GM12865 (cell line): ENCODE results near the gene ZNF587B.
"Not testable (repeated sequence)": the region's sequence is repeated elsewhere in the genome, so short reads cannot be mapped to it uniquely, and the experiment has no call there.

Experiments used
- DNase-seq: peaks from one replicate; pipeline ENCODE4 v3.0.0; 2010; ENCODE audit warnings: low read depth
- H3K4me3 ChIP-seq: 2 replicates; pipeline ENCODE4 v1.5.1; 2011; ENCODE audit warnings: mild to moderate bottlenecking, low read depth, low read length, control low read depth
- TF ChIP-seq, protein P1 (sequence below): IDR thresholded peaks from 2 replicates; pipeline ENCODE4 v1.5.1; 2011; ENCODE audit warnings: low read length, control low read depth, low read depth, inconsistent platforms; ENCODE audit not compliant: insufficient read depth; ENCODE audit errors: missing control alignments

The ZNF587B gene

DNA sequence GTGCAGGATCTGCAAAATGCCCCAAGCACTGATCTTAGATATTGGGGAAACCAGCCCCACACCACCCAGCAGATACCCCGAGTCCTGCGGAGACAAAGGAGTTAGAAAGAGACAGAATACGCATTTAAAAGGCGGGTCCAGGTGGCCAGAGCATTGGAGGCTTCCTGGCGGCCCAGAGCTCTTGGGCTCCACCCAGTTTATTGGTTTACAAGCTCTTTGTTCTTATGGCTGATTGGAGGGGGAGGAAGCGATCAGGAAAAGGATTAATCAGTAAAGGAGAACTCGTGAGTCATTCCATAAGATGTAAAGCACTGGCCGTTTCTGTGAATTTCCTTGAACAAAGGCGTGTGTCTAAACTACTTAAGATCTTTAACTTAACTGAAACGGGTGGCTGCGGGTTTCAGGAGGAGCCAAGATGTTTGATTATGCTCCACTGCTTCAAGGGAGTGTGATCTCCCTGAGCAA lies 20.5 kb downstream of the ZNF587B start:
- peak; percentile 65 for DNase-seq
- H3K4me3 ChIP-seq, result peak overlapping the region; percentile 90
- TF ChIP-seq, protein P1, sequence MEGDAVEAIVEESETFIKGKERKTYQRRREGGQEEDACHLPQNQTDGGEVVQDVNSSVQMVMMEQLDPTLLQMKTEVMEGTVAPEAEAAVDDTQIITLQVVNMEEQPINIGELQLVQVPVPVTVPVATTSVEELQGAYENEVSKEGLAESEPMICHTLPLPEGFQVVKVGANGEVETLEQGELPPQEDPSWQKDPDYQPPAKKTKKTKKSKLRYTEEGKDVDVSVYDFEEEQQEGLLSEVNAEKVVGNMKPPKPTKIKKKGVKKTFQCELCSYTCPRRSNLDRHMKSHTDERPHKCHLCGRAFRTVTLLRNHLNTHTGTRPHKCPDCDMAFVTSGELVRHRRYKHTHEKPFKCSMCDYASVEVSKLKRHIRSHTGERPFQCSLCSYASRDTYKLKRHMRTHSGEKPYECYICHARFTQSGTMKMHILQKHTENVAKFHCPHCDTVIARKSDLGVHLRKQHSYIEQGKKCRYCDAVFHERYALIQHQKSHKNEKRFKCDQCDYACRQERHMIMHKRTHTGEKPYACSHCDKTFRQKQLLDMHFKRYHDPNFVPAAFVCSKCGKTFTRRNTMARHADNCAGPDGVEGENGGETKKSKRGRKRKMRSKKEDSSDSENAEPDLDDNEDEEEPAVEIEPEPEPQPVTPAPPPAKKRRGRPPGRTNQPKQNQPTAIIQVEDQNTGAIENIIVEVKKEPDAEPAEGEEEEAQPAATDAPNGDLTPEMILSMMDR, result no peak

DNA sequence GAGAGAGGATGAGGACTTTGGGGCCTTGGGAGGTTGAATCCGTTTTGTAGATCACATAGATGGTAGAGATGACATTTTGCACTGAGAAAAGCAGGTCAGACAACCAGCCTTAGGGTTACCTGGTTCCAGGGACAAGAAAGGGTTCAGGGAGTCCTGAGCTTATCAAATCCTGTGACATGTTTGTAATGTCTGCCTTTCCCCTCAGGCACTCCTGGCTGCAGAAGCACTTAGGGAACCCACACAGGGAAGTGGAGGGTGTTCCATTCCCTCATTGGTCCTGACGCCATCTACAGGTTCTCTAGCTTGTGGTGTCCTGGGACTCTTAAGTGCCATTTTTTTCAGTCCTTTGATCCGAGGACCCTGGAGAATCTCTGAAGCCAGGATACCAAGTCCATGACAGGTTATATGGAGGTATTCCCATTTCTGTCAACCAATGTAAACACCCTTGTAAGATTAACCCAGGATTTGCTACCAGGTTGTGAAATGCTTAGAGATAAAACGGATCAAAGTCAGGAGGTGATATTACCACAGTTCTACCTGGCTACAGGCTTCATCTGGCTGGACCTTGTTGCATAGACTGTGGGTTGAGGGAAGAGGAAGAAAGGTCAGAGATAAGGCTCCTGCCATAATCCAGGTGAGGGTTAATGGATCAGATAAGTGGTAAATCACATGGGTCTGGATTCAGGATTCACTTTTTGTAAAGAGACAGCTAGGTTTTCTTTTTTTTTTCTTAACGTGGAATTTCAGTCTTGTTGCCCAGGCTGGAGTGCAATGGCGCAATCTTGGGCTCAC lies 21.9 kb downstream of the ZNF587B start:
- H3K4me3 ChIP-seq, DNase-seq: not testable (repeated sequence)

- not testable (repeated sequence) for DNase-seq, H3K4me3 ChIP-seq
Measured at GRCh38 chr19:57854117-57854516, 24.0 kb downstream of the ZNF587B start.

GRCh38 chr19:57862351-57862750 lies 32.3 kb downstream of the ZNF587B start:
- not testable (repeated sequence) for H3K4me3 ChIP-seq, DNase-seq

DNA sequence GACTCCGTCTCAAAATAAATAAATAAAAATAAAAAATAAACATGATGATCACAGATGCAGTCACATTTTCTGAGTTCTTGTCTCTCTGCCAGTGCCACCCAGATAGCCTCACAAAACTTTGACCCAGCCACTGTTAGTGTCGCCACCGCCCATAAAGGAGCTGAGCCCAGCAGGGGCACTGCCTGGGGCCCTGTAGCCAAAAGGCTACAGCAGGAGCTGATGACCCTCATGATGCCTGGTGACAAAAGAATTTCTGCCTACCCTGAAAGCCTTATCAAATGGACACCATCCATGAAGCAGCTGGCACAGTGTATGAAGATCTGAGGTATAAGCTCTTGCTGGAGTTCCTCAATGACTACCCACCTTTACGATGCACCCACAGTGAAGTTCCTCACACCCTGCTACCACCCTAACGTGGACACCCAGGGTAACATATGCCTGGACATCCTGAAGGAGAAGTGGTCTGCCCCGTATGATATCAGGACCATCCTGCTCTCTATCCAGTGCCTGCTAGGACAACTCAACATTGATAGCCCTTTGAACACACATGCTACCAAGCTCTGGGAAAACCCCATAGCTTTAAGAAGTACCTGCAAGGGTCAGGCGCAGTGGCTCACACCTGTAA lies 37.9 kb downstream of the ZNF587B start:
- no peak for DNase-seq
- TF ChIP-seq, protein P1, result no peak
- no peak overlapping the region for H3K4me3 ChIP-seq

DNA sequence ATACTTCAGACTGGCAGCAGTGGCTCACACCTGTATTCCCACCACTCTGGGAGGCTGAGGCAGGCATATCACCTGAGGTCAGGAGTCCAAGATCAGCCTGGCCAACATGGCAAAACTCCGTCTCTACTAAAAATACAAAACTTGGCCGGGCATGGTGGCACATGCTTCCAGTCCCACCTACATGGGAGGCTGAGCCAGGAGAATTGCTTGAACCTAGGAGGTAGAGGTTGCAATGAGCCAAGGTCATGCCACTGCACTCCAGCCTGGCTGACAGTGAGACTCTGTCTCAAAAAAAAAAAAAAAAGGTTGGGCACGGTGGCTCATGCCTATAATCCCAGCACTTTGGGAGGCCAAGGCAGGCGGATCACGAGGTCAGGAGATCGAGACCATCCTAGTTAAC lies 39.6 kb downstream of the ZNF587B start:
- DNase-seq, H3K4me3 ChIP-seq: not testable (repeated sequence)

DNA sequence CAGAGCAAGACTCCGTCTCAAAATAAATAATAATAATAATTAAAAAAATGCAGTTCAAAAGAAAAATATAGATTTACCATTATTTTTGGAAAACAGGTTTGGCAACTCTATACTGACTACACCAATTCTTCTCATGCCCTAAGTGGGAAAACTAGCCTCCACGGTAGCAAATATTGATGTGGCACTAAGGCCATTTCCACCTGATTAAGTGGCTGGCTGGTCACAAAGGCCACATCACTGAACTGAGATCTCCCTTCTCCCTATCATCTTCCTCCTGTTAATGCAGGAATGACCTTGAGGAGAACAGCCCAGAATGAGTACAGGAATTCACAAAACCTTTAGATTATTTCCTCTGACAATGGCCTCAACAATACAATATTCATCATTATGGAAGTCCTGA lies 40.1 kb downstream of the ZNF587B start:
- no peak for DNase-seq
- no peak overlapping the region for H3K4me3 ChIP-seq
- TF ChIP-seq, protein P1, result no peak

GRCh38 chr19:57872450-57872849 lies 42.4 kb downstream of the ZNF587B start:
- no peak for DNase-seq
- TF ChIP-seq, protein P1, result no peak
- no peak overlapping the region for H3K4me3 ChIP-seq

DNA sequence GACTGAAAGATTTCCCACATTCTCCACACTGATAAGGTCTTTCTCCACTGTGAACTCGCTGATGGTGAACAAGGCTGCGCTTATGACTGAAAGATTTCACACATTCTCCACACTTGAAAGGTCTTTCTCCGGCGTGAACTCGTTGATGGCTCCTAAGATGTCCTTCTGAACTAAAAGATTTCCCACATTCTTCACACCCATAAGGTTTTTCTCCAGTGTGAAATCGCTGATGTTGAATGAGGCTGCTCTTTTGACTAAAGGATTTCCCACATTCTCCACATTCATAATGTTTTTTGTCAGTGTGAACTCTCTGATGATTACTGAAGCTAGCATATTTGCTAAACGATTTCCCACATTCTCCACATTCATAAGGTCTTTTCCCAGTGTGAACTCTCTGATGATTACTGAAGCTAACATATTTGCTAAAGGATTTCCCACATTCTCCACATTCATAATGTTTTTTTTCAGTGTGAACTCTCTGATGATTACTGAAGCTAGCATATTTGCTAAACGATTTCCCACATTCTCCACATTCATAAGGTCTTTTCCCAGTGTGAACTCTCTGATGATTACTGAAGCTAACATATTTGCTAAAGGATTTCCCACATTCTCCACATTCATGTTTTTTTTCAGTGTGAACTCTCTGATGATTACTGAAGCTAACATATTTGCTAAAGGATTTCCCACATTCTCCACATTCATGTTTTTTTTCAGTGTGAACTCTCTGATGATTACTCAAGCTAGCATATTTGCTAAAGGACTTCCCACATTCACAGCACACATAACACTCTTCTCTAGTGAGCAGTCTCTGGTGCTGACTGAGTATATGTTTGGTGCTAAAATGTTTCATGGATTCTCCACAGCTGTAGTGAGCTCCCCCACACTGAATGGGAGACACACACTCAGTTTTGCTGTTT lies 44.0 kb downstream of the ZNF587B start:
- H3K4me3 ChIP-seq, result not testable (repeated sequence)

More for the DNA sequence above, 44.0 kb downstream of the ZNF587B start:
- not testable (repeated sequence) for DNase-seq
